HG03565 (cell line): ENCODE measurements around the gene ZW10.
"Not testable (repeated sequence)": the region's sequence is repeated elsewhere in the genome, so short reads cannot be mapped to it uniquely, and the experiment has no call there.

Experiments used
- ATAC-seq: cut with Tn5 transposase; IDR thresholded peaks from one replicate; pipeline ENCODE4 v1.9.1; 2021; ENCODE audit warnings: mild to moderate bottlenecking, moderate library complexity; ENCODE audit not compliant: unreplicated experiment

The ZW10 gene

GRCh38 chr11:113703551-113703950, 69.9 kb downstream of the ZW10 start:
- ATAC-seq, result not testable (repeated sequence)

DNA sequence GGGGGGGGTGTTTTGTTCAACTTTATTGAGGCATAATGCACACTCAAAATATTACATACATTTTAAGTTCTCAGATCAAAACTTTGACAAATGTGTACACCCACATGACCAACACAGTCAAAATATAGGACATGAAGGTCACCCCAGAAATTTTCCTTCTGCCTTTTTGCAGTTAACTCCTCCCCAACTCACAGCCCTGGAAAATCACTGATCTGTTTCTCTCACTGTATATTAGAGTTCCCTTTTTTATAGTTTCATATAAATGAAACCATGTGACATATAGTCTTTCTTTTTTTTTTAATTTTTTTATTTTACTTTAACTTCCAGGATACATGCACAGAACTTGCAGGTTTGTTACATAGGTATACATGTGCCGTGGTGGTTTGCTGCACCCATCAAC, 72.0 kb downstream of the ZW10 start:
- no peak for ATAC-seq

DNA sequence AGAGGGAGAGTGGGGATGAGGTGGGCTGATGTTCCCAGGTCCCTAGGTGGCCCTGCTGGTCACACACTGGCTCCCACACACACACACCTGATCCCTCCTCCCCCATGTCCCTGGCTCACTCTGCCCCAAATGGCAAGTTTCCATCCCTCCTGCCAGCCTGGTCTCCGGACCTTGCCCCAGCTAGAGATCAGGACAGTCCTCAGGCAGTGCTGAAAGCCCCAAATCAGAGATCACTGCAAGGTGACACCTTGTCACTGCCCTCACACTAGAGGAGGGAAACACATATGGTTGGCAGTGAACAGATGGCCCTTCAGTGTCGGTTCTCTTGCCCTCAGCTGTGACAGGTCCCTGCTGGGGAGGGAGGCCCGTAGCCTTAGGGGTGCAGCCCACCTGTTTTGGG, 75.0 kb downstream of the ZW10 start:
- no peak for ATAC-seq

- ATAC-seq, result no peak
These were observed 75.6 kb downstream of the ZW10 start for GRCh38 chr11:113697756-113698407.

DNA sequence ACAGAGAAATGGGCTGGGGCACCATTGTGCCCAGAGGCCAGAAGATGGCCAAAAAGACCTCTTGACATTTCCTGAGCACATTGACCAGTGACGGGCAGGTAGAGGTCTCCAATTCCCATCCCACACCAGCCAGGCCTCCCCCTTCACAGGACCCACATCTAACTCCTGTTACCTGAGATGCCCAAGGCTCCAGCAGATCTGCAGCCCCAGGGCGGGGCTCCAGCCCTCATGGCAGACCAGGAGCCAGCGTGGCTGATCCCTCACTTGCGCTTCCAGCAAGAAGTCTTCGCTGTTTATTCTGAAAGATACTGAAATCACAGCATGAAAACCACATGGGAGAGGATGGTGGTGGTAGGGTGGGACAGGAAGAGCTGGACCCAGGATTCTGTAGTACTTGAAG, 76.4 kb downstream of the ZW10 start:
- no peak for ATAC-seq

GRCh38 chr11:113695207-113695606, 78.3 kb downstream of the ZW10 start:
- no peak for ATAC-seq

DNA sequence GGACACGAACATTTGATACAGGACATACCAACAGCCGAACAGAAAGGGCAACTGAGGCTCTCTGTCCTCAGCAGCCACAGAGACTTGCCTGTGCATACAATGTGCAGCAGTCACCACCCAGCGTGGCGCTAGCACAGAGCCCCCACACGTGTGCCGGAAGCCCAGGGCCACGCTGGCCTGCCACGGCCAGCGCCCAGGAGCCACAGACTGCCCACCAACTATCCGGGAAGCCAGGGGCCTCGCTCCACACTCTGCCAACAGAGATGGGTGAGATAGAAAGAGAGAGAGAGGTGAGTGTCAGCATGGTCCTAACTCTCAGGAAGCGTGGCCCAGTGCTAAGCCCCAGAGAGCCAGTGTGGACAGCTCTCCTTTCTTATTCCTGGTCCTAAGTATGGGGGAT, 79.1 kb downstream of the ZW10 start:
- no peak for ATAC-seq

DNA sequence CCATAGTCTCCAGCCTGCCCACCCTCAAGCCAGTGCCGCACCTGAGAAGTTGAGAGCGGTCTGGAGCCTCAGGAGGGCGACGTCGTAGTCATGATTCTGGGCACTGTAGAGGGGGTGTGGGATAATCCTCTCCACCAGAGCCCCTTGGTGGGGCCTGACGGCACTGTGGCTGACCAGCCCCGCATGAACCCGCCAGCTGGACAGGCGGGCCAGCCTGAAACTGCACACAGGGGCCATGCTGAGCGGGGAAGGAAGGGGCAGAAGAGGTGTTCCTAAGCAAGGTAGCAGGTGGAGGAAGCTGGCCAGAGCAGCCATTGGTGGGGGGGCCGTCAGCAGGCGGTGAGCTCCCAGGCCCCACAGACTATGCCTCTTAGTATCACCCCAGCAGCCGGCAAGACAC, 80.5 kb downstream of the ZW10 start:
- no peak for ATAC-seq

DNA sequence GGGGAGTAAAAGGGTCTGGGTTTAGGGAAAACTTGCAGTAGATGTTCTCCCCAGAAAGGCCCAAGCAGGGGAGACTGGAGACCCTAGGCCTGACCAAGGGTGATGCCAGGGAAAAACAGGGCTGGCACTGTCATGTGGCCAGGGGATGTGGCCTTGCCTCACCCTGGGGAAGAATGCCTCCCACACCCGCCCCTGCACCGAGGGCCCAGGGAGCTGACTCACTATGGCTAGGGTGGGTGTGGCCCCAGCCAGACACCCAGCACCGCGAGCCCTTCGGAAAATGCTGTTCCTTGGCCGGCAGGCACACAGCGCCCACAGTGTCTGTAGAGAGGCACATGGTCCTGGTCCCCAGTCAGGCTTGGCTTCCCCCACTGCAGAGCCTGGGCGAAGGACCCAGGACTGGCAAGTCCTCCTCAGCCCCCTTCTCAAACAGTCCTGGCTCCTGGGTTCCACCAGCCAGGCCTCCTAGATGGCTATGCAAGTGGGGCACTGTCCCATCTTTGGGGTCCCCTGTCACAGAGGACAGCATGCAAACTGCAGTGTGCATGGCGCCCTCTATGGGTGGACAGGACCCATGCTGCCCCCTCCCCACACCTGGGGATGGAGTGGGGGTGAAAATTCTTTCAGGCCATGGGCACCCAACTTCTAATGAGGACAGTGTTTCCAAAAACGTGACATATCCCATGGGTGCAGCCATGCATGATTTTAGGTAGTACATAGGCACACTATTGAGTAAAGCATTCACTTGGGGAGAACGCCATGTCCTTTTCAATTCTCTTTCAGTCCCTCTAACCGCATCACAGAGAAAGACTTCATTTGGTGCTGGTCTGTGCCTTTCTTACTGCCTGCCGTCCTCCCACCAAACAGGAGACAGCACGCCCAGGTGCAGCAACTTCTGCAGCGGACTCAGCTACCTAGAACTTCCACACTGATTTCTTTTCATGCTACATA, 82.6 kb downstream of the ZW10 start:
- no peak for ATAC-seq

DNA sequence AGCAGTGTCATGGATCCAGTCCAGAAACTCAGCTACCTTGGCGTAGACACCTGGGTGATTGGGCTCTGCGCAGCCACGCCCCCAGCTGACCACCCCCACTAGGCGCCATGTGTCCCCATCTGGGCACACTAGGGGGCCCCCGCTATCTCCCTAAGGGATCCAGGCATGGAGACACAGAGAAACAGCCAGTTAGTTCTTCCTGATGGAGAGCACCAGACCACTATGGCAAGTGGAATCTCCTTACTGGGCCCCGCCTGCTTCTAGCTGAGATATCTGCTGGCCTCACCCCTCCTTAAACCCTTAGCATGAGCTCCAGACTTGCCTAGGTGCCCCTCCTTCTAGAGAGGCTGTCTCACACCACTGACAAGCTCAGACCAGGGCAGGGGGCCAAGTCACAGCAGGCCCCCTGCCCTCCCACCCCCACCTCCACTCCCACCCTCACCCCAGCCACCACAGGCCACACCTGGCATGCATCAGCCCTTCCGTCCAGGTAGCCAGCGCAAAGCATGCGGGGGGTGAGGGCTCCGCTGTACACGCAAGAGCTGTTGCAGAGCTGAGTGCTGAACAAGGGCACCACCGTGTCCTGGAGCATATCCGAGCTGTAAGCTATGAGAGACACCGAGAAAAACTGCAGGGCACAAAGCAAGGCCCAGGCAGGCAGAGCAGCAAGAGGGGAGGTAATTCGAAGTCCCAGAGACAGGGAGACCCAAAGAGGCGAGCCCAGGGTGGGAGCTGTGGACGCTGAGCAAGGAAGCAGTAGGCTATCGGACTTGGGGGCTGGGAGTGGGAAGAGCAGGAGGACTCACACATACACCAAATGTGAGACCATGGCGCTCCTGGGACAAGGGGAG, 83.5 kb downstream of the ZW10 start:
- ATAC-seq, result no peak

DNA sequence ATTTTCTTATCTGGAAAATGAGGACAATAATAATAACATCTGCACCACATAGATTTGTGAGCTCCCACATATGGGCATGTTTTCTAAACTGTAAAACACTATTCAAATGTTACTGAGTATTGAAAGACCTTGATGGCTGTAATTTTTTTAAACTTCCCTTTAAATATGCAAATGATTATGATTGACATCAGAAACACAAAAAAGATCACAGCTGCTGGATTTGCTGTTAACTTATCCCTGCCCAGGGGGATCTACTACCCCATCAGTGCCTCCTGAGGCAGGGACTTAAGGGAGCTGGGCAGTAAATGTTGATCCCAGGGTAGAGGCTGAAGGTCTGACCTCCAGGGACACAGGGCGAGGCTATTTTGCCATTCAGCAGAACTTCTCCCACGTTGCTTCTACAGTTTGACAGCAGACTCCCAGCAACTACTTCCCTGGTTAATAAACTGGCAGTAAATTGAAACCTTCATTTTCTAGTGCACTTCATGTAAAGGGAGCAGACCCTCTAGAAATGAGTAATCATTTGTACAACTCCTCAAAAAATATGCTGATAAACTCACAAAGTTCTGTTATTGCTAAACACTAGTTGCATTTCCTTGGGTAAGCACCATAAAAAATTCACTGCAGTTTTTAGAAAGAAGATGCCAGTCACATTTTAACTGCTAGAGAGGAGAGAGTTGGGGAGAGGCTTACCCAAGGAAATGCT, 87.7 kb downstream of the ZW10 start:
- ATAC-seq, result peak; percentile 41

DNA sequence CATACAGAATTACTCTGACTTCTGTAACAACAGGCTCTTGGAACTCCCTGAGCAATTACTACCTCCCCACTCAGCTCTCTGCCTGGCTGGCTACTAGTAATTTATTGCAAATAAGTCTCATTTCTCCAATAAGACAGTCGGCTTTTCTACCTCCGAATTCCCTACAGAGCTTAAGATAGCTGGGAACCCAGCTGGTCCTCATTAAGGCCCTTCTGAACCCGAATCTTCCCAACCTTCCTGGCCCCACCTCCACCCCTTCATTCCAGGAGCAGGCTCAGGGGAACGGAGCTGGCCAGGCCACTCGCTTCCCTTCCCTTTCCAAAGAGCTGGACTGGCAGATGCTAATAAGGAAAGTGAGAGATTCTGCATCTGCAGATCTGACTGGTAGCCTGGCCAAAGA, 89.0 kb downstream of the ZW10 start:
- ATAC-seq, result no peak

DNA sequence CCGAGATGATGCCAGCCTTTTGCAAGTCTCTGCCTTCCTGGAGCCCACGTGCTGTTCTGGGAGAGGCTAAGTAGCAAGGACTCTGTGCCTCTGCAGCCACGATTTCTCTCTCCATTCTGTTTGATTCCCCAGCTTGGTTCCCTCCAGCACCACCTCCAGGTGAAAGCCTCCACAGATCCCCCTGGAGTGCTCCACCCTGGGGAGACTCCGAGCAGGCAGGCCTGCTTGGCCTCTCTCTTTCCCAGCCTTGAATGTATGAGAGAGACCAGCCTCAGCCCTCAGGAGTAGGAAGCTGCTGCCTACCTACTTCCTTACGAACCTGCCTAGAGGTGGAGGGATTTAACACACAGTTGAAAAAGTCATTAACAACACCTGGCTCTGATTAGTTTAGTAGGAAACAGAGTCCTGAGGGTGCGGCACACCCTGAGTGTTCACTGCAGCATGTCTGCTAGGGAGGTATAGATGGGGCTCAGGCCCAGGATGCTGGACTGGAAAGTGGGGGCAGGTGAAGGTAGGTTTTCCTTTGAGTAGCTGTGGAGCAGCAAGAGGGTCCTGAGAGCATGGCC, 89.9 kb downstream of the ZW10 start:
- no peak for ATAC-seq
